CD4-positive, alpha-beta T cell treated with Interleukin-15 for 1 hour (primary cell): ENCODE measurements around the gene NDRG2.
"Not testable (repeated sequence)": the region's sequence is repeated elsewhere in the genome, so short reads cannot be mapped to it uniquely, and the experiment has no call there.

ENCODE experiments used
- DNase-seq: peaks from one replicate; pipeline ENCODE4 v3.0.0-alpha.2; 2020

The NDRG2 gene

DNA sequence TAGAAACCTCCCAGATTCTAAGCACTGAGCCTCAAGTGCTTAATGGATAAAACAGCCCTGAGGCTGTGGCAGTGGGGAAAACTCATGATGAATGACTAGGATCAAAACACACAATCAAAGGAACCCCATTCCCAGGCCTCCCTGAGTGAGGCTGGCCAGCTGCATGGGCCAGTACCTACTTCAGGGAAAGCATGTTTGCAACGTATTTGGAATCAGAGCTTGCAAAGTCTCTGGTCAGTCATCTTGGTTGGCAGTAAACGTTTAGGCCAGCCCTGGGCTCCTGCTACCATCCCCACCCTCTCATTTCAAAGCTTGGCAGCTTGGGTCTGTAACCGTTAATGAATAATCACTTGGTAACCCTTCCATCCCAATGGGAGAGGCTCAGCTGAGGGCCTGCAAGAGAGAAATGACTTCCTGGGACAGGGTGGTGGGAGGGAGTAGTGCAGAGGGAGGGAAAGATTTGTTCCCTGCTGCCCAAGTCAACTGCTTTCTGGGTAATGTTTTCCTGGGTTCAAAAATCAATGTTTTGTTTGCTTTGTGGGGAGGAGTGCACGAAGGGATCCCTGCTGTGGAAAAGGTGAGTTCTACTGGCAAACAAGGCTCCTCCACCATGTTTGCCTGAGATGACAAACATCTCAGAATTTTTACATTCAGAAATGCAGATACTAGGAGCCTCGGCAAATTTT, 30.7 kb upstream of the NDRG2 start:
- DNase-seq = no peak

DNA sequence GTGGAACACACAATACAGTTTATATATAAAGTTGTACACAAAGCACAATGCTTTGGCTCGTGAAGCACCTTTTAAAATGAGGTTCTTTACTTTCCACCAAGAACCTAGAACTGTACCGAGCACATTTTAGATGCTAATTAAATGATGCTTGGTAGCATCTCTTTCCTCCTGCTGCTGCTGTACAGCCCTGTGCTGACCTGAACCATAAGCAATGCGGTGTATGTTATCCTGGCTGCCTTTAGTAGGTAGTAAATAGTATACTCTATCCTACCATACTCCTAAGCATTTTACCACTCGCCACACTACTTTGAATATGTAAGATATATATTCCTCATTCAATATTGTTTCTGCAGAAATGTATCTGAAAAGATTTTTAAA, 29.9 kb upstream of the NDRG2 start:
- DNase-seq = no peak

DNA sequence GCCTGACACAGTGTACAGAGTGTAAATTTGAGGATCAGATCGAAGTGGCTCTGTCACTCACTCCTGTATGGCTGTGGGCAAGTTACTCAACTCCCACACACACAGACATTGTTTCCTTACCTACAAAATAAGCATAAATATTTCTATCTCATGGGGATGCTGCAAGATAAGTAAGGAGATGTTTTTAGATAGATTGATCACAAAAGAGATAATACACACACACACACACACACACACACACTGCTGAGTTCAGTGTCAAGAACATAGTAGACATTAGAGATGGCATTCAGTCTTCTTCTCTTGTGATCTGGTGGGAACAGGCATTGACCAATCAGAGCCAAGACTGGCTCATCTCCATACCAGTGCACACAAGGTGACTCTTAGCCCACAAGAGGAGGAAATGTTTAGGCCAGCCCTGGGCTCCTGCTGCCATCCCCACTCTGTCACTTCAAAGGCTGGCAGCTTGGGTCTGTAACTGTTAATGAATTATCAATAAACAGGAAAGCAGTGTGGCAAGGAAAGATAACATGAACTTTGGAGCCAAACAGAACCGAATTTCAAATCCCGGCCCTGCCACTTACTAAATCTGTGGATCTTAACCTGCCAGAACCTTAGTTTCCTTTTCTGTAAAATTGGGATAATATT, 29.4 kb upstream of the NDRG2 start:
- DNase-seq = no peak

DNA sequence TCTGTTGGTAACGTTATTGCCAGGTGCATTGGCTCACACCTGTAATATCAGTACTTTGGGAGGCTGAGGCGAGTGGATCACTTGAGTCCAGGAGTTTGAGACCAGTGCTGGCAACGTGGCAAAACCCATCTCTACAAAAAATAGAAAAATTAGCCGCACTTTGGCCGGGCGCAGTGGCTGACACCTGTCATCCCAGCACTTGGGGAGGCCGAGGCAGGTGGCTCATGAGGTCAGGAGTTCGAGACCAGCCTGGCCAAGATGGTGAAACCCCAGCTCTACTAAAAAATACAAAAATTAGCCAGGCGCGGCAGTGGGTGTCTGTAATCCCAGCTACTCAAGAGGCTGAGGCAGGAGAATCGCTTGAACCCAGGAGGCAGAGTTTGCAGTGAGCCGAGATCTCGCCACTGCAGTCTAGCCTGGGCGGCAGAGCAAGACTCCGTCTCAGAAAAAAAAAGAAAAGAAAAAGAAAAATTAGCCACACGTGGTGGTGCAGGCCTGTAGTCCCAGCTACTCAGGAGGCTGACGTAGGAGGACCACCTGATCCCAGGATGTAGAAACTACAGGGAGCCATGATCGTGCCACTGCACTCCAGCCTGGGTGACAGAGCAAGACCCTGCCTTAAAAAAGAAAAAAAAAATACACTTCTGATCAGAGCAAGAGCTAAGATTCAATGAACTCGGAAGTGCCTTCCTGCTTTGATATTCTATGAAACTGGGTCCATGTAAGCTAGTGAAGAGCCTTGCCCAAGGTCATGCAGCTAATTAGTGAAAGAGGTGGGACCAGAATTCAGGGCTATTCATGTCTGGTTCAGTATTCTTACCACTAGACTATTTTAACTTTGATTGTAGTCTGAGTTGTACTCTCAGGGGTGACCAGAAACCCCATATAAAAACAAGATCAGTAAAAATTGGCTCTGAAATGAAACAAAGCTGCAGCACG, 28.6 kb upstream of the NDRG2 start:
- DNase-seq = no peak

DNA sequence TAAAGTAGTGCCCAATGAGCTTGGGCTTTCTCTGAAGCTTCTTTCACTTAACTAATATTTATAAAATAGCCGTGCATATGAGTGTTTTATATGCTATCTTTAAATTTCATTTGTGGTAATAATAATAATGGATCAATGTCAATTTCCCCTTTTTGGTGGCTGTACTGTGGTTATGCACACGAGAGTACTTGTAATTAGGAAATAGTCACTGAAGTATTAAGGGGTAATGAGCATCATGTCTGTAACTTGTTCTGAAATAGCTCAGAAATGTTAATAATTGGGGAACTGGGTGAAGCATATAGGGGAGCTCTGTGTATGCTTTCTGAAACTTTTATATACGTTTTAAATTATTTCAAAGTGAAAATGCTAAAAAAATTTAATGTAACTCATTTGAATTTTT, 25.7 kb upstream of the NDRG2 start:
- DNase-seq = no peak

DNA sequence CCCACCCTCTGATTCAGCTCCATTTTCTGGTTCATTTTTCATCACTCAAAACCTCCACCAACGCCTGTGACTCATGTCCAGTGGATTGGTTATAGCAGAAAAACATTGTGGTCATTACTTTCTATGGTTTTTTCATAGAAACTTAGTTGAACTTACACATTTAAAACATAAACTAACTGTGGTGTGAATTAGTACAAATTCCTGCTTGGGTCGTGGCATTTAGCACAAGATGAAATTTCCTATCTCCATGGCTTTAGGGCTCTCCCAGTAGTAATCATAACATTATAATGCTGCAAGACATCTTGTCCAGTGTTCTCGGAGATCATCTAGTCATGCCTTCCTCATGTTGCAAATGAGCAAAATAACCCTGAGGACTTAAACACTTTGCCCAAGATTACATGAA, 24.4 kb upstream of the NDRG2 start:
- DNase-seq = no peak

DNA sequence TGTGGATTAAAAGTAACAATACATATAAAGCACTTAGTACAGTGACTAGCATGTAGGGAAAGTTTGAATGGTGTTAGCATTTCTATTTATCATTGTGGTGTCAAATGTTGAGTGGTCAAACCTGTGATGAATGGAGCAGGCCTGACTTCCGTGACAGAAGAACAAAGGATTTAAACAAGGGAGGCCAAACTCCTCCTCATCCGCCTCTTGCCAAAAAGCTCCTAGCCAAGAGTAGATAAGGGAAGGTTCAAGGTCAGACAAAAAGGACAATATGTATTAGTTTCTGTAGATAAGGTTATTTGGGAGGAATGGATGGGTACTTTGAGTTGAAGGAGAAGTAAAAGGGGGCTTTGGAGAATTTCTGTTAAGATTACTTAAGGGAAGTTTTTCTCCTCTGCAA, 23.8 kb upstream of the NDRG2 start:
- no peak for DNase-seq

DNA sequence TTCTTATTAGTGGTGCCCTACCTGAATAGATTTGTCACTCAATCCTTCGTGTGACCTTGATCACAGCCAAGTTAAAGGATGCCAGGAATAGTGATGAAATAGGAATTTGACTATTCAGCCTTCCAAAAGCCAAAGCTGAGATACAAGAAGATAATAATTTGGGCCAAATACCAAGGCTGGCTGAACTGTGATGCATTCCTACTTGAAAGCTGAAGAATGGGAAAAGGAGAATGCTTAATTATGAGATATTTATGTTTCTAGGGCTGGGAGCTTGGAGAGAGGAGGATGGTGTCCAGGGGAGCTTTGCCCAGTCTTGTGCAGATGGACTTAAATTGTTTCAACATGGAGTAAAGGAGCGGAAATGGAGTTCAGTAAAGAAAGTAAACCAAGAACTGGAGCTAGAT, 22.5 kb upstream of the NDRG2 start:
- DNase-seq = no peak

DNA sequence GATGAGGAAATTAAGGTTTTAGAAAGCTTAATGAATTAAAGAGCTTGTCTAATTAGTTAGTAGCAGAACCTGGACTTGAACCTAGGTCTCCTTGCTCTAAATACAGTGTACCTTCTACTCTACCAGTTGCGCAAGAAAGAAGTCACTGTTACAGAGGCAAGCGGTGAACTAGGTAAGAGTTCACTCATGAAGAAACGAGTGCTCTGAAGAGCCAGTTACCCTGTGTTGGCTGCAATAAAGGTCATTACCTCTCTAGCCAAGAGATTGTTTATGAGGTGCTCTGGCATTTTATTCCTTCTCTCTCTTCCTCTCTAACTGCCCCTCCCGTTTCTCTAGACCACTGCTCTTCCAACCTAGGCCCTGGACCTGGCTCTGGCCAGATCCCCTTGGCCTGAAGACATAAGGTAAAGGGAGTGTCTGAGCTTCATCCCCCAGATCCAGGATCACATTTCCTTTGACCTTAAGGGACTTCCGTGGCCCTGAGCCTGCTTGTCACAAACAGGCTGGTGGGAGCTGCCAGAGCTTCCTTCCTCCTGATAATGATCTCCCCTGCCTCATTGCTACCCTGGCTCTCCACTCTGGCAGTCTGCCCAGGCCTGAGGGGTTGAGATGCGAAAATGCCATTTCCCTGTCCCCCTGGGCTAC, 19.2 kb upstream of the NDRG2 start:
- no peak for DNase-seq

DNA sequence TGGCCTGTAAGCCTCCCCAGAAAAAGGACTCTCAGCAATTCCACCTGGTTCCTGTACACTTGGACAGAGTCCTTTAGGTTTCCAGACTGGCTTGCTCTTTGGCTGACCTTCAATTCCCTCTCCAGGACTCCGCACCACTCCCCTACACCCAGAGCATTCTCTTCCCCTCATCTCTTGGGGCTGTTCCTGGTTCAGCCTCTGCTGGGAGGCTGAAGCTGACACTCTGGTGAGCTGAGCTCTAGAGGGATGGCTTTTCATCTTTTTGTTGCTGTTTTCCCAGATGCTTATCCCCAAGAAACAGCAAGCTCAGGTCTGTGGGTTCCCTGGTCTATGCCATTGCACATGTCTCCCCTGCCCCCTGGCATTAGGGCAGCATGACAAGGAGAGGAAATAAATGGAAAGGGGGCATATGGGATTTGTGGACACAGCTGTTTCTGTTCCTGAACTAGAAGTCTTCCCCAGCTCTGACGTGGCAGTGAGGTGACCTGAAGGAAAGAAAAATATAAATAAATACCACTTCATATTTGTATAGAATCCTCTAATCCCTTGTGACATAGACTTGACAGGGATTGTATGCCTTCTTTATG, 18.6 kb upstream of the NDRG2 start:
- no peak for DNase-seq

DNA sequence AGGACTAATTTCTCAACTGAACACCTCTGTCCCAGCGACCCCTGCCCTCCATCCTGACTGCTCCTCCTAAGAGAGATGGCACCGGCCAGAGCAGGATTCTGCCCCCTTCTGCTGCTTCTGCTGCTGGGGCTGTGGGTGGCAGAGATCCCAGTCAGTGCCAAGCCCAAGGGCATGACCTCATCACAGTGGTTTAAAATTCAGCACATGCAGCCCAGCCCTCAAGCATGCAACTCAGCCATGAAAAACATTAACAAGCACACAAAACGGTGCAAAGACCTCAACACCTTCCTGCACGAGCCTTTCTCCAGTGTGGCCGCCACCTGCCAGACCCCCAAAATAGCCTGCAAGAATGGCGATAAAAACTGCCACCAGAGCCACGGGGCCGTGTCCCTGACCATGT, 18.1 kb upstream of the NDRG2 start:
- no peak for DNase-seq

DNA sequence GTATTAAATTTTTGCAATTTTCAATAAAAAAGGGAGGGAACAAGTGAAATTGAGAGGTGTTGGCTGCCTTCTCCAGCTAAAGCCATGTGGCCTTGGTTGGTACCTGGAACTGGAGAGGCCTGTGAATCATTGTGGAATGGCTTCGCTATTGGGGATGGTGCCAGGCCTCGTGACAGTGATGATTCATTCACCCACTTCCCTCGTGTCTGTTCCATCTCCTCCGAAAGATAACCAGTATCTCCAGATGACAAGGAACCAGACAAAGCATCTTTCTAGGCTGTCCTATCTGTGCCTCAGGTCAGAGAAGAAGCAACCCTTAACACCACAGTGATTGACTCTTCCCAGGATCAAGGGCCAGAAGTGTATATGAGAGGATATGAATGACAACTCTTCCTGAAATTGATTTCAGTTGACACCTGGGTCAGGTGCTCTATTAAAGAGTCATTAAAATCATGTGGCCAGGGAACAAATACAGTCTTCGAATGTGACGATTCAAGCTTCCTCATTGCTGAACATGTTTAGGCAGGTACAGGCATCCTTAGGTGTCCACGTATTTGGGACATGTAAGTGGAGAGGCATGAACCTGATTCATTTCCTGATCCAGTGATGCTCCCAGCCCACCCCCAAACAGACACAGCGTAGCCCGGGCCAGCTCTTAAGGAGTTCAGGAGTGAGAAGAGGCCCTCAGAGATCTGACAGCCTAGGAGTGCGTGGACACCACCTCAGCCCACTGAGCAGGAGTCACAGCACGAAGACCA, 17.0 kb upstream of the NDRG2 start, which contains the start of gene RNASE7:
RNASE7 (plus strand) TSS at position 687 of the 758 bp plus-strand sequence. CDS start 631 bp downstream, outside the sequence.
- no peak for DNase-seq

DNA sequence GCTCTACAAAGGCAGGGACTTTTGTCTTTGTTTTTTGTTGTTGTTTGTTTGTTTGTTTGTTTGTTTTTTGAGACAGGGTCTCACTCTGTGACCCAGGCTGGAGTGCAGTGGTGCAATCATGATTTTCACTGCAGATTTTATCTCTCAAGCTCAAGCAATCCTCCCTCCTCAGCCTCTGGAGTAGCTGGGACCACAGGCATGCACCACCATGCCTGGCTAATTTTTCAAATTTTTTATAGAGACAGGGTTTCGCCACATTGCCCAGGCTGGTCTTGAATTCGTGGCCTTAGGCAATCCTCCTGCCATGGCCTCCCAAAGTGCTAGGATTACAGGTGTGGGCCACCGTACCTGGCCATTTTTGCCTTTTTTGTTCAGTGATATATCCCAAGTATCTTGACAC, 16.1 kb upstream of the NDRG2 start:
- DNase-seq = not testable (repeated sequence)

DNA sequence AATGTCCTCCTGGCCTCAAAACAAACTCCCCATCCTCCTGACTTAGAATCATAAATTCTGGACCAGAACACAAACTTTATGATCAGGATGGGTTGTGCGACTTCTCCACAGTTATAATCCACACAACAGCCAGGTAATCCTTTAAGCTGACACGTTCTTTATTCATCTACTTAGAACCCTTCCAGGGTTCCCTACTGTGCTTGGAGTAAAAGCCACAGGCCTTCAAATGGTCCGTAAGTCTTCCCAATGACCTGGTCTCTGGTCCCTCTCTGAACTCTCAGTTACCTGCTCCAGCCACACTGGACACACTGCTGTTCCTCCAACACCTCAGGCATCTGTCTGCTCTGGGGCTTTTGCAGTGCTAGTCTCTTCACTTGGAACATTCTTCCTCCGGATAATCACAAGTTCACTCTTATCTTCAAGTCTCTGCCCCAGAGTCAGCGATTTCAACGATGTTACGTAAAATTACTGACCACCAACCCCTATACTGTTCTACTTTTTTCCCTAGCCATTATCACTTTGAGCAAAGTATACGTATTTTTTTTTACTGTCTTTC, 15.6 kb upstream of the NDRG2 start:
- DNase-seq = no peak

DNA sequence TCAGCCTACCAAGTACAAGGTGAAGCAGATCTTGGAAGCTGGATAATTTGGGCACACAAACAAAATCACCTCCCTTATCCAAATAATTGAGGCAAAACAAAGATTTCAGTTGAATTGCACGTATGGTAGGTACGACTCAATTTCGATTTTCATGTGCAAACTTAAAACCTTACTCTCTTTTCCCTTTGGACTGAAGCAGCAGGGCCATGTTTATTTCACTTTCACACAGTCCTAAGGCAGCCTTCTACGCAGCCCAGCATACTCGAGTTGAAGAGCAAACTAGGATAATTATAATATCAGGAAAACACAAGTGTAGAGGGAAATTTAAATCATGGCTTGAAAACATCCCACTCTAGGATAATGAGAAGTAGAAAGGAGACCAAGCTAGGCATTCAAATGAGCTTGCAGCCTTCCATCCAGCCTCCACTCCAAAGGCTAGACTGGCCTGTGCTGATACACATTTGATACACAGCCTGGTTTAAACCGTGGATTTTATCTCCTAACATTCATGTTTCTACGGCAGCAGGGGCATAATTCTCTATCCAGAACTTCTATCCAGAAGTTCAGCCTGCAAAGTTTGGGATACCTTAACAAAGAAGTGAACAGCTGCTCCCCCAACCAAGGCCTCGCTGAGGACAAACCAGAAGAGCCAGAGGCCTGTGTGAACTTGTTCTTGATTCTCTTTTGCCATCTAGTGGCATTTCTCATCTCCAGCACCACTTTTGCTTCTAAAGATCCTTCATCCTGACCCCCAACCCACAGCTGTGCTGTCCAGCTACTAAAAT, 14.9 kb upstream of the NDRG2 start:
- DNase-seq = no peak

DNA sequence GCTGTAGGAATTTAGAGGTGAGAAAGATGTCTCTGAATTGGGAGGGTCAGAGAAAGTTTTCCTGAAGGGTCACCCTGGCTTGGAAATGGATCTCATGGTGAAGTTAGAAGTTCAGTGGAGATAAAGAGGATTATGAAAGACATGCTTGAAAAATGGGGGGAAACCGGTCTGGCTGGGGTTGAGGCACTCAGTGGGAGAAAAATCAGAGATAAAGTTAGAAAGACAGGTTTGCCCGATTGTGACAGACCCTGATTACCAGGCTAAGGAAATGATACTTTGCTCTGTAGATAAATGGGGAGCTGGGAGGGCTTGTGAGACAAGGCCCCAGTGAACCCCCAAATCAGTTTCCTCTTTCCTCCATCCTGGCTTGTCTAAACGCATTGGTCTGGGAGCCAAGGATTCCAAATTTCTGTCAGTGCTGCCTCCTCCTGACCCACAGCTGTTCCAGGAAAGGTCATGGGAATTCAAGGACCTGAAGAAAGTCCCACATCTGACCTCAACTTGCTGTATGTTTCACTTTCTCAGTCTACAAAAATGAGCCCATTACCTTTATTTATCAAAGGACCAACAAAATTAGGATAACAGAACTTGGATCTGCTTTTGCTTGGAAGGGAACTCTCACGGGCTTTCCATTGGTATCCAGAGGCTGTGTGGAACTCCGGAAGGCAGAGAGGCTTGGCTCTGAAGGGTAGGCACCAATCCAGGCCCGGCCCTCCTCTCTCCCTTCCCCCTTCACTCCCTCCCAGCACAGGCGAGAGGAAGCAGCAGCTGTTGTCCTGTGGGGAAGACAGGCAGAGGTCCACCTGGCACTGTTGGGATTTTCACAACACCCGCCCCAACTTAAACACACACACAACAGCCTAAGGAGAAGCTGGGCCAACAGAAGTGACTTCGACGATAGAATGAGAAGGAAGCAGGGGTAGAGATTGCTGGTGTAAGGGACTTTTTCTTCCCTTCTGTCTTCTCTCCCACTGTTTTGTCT, 13.9 kb upstream of the NDRG2 start:
- no peak for DNase-seq

DNA sequence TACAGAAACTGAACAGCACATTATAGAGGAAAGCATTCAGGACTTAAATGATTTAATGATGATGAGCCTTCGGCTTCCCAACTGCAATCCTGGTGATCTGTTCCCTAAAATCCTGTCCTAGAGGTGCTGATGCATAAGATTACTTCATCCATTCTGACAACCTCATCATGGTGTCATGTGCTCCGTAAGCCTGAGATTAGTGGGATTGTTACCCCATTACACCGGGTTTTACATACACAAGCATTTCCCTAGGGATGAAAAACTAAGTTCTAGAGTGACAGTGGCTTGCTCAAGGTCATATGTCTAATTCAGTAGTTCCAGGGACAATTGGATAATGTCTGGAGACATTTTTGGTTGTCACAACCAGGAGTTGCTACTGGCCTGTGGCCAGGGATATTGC, 12.3 kb upstream of the NDRG2 start:
- DNase-seq = no peak

DNA sequence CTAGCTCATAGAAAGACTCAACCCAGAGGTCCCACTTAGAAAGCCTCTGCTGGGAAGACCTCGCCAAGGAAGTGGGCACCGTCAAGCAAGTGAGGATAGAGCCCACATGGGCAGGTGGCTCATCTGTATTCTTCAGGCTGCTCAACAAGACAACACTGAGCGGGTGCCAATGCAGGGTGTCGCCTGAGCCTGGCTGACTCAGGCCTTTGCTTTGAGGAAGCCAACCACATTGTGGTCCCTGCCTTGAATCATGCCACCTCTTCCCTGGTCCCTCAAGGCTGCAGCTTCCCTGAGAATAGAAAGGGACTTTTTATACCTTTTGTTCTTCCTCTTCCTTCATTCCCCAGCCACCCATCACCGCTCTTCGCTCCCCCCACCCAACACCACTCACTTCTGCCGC, 11.9 kb upstream of the NDRG2 start:
- DNase-seq = no peak

DNA sequence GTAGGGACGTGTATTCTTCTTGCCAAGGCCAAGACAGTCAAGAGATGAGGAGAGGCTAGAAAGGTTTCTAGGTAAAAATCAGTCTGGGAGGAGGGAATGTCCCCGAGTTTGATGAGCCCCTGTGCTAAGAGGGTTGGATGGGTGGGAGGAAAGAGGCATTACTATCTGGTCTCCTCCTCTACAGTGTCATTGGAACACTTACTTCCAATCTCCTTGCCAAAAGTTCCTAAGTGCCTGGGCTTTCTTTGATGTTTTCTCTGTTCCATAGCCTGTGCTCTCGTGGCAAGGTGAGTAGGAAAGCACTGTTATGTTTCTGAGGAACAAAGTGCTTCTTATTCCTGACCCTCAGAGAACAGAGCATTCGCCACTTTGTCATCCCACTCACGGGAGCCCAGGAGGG, 9.8 kb upstream of the NDRG2 start, which contains the start of gene RNASE13:
RNASE13 (minus strand) TSS at position 101 of the 400 bp plus-strand sequence. CDS start 519 bp downstream, outside the sequence.
- no peak for DNase-seq
